Adrenal gland (tissue), 5 donors: ENCODE data around the gene PTCRA.

Experiments used
- CTCF ChIP-seq, 6 experiments: fragments of 450-650 bp in 4 of 6; fragments of 200-600 bp in 2 of 6; sonication (generic) in 1 of 6; IDR thresholded peaks; 1 replicate in 5 of 6; 2 replicates in 1 of 6; pipeline versions ENCODE4 v1.5.1 to v1.8.0; 2016 to 2021; ENCODE audit warnings: antibody characterized with exemption in 6 of 6, mild to moderate bottlenecking in 2 of 6, moderate library complexity in 1 of 6
- POLR2A ChIP-seq, 2 donors: fragments of 450-650 bp; IDR thresholded peaks; one replicate each; pipeline ENCODE4 v1.6.1; 2017; ENCODE audit warnings: antibody characterized with exemption in 2 of 2, mild to moderate bottlenecking in 2 of 2, moderate library complexity in 1 of 2
- donor health status: DM: no; HTN: no; CAD: no.

- TF ChIP-seq POLR2A (IDR thresholded peaks at IDR 0.05) (no peak), CTCF (IDR thresholded peaks at IDR 0.05) (no peak)
Observed at GRCh38 chr6:42962502-42963178, 46.8 kb downstream of the PTCRA start.
